Measurements from ENCODE around the gene PPP1CA.
"Not testable (repeated sequence)": the region's sequence is repeated elsewhere in the genome, so short reads cannot be mapped to it uniquely, and the experiment has no call there.

DNA sequence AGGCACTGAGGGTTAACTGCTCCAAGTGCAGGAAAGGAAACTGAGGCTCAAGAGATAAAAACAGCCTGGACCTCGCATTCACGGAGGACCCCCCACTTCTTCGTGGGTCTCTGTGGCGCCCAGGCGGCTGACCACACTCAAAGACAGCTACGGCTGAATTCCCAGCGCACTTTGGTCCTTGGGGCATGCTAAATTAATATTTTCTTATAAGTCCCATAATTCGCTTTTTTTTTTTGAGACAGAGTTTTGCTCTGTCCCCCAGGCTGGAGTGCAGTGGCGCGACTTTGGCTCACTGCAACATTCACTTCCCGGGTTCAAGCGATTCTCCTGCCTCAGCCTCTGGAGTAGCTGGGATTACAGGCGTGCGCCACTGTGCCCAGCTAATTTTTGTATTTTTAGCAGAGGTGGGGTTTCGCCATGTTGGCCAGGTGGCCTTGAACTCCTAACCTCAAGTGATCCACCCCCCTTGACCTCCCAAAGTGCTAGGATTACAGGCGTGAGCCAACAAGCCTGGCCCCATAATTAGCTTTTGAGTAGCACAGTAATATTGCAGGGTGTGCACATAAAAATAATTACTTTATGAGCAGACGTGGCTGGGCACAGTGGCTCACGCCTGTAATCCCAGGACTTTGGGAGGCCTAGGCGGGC is 658 bp upstream of the PPP1CA start:
- TF ChIP-seq, protein P1, sequence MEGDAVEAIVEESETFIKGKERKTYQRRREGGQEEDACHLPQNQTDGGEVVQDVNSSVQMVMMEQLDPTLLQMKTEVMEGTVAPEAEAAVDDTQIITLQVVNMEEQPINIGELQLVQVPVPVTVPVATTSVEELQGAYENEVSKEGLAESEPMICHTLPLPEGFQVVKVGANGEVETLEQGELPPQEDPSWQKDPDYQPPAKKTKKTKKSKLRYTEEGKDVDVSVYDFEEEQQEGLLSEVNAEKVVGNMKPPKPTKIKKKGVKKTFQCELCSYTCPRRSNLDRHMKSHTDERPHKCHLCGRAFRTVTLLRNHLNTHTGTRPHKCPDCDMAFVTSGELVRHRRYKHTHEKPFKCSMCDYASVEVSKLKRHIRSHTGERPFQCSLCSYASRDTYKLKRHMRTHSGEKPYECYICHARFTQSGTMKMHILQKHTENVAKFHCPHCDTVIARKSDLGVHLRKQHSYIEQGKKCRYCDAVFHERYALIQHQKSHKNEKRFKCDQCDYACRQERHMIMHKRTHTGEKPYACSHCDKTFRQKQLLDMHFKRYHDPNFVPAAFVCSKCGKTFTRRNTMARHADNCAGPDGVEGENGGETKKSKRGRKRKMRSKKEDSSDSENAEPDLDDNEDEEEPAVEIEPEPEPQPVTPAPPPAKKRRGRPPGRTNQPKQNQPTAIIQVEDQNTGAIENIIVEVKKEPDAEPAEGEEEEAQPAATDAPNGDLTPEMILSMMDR (IDR thresholded peaks at IDR 0.05), result not testable (repeated sequence)
- TF ChIP-seq POLR2A (IDR thresholded peaks at IDR 0.05), result not testable (repeated sequence)

All from thyroid gland (tissue), 4 donors.